ENCODE data around the gene ZNF112.

DNA sequence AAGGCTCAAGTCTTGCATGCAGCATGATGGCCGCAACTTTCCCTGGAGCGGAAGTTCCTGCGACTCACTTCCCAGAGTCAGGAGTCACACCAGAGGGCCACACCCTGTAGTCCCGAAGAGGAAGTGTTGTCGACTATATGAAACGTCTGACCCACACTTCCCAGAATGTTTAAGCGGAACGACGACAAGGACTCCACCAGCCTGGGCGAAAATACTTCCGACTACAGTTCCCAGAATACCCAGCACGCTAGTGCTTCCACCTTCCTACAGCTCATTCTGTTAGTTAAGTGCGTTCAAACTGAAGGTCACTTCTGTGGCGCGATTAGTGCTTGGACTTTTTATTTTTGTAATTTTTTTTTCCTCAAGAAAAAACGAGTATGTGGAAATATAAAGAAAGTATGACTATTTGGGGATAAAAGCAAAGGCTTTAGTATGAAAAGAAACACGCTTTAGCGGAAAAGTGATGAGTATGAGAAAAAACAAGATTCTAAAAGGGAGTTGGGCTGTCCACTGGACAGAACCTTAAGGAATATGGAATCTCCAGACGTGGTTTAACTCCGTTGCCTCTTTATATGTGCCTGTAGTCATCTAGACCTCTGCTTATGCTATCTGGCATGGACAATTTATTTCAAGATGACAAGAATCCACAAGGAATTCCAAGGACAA is 15.5 kb upstream of the ZNF112 start:
- TF ChIP-seq RXRA (IDR thresholded peaks at IDR 0.05): no peak
- no peak for TF ChIP-seq ZBTB33 (IDR thresholded peaks at IDR 0.05)
- no peak for TF ChIP-seq YY1 (IDR thresholded peaks at IDR 0.05)
- no peak for TF ChIP-seq EGR1 (IDR thresholded peaks at IDR 0.05; ENCODE audit: low read depth in 2 of 2)
- TF ChIP-seq JUND (IDR thresholded peaks at IDR 0.05): no peak
